ENCODE data around the gene PLEKHA6. TPM values are rescaled to one million over a fixed set of nuclear protein-coding genes. Genes with fewer than 3 reads are reported as not detected.

The PLEKHA6 gene
- total RNA-seq, 2 experiments from 2014 or later = 0.53 to 0.82 TPM

GRCh38 chr1:204224655-204225054 is 135.1 kb downstream of the PLEKHA6 start:
- Histone ChIP-seq H3K27me3 (ENCODE audit: control insufficient read depth in 1 of 2, insufficient read depth in 2 of 2, low read length in 2 of 2) (no peaks in the 10 kb centered on the region), H3K4me1 (ENCODE audit: insufficient read depth, low read length) (no peaks in the 10 kb centered on the region), H3K27ac (ENCODE audit: low read depth in 1 of 2, low read length in 2 of 2) (no peak overlapping the region), H3K4me3 (ENCODE audit: low read length) (no peak overlapping the region), H3K9me3 (ENCODE audit: control insufficient read depth in 1 of 2, insufficient read depth in 1 of 2, low read length in 2 of 2) (no peaks in the 10 kb centered on the region), H3K36me3 (ENCODE audit: insufficient read depth, low read length) (no peaks in the 10 kb centered on the region)
- ChIA-PET POLR2A (no interaction called here), CTCF (no interaction called here)
- TF ChIP-seq CTCF (IDR thresholded peaks at IDR 0.05) = no peak
- Mint-ChIP-seq H3K27ac (no peak overlapping the region), H3K9me3 (no peaks in the 10 kb centered on the region), H3K36me3 (ENCODE audit: low read depth) (no peaks in the 10 kb centered on the region), H3K4me3 (no peak overlapping the region), H3K4me1 (ENCODE audit: low read depth) (no peaks in the 10 kb centered on the region), H3K27me3 (no peaks in the 10 kb centered on the region)
- ATAC-seq (ENCODE audit: poor library complexity) (no peak), DNase-seq (no peak)
- intact Hi-C loops (cut with DNase I, micrococcal nuclease) = no loop called here

GRCh38 chr1:204223129-204223860 is 136.4 kb downstream of the PLEKHA6 start:
- no peaks in the 10 kb centered on the region for H3K27me3 Mint-ChIP-seq
- Histone ChIP-seq H3K4me1 (ENCODE audit: insufficient read depth, low read length) (peaks cover 3% of the 10 kb centered on the region), H3K4me3 (ENCODE audit: low read length) (no peak overlapping the region), H3K27ac (ENCODE audit: low read depth in 1 of 2, low read length in 2 of 2) (no peak overlapping the region), H3K27me3 (ENCODE audit: control insufficient read depth in 1 of 2, insufficient read depth in 2 of 2, low read length in 2 of 2) (no peaks in the 10 kb centered on the region), H3K36me3 (ENCODE audit: insufficient read depth, low read length) (no peaks in the 10 kb centered on the region), H3K9me3 (ENCODE audit: control insufficient read depth in 1 of 2, insufficient read depth in 1 of 2, low read length in 2 of 2) (no peaks in the 10 kb centered on the region)
- TF ChIP-seq CTCF (IDR thresholded peaks at IDR 0.05) = no peak
- intact Hi-C loops (cut with DNase I, micrococcal nuclease) = no loop called here
- H3K4me1 Mint-ChIP-seq (ENCODE audit: low read depth) = no peaks in the 10 kb centered on the region
- H3K9me3 Mint-ChIP-seq = no peaks in the 10 kb centered on the region
- CTCF ChIA-PET = no interaction called here
- POLR2A ChIA-PET = no interaction called here
- H3K27ac Mint-ChIP-seq = no peak overlapping the region
- no peak for ATAC-seq (ENCODE audit: poor library complexity)
- no peak overlapping the region for H3K4me3 Mint-ChIP-seq
- no peaks in the 10 kb centered on the region for H3K36me3 Mint-ChIP-seq (ENCODE audit: low read depth)
- no peak for DNase-seq

GRCh38 chr1:204222764-204223055 is 137.0 kb downstream of the PLEKHA6 start:
- Mint-ChIP-seq H3K4me3 (no peak overlapping the region), H3K27ac (no peak overlapping the region), H3K27me3 (no peaks in the 10 kb centered on the region), H3K4me1 (ENCODE audit: low read depth) (no peaks in the 10 kb centered on the region), H3K36me3 (ENCODE audit: low read depth) (no peaks in the 10 kb centered on the region), H3K9me3 (no peaks in the 10 kb centered on the region)
- TF ChIP-seq CTCF (IDR thresholded peaks at IDR 0.05) = no peak
- no peaks in the 10 kb centered on the region for H3K27me3 ChIP-seq (ENCODE audit: control insufficient read depth in 1 of 2, insufficient read depth in 2 of 2, low read length in 2 of 2)
- DNase-seq = no peak
- ChIA-PET CTCF (no interaction called here), POLR2A (no interaction called here)
- H3K36me3 ChIP-seq (ENCODE audit: insufficient read depth, low read length) = no peaks in the 10 kb centered on the region
- ATAC-seq (ENCODE audit: poor library complexity) = no peak
- no peak overlapping the region for H3K27ac ChIP-seq (ENCODE audit: low read depth in 1 of 2, low read length in 2 of 2)
- no peak overlapping the region for H3K4me3 ChIP-seq (ENCODE audit: low read length)
- H3K9me3 ChIP-seq (ENCODE audit: control insufficient read depth in 1 of 2, insufficient read depth in 1 of 2, low read length in 2 of 2) = no peaks in the 10 kb centered on the region
- peaks cover 3% of the 10 kb centered on the region for H3K4me1 ChIP-seq (ENCODE audit: insufficient read depth, low read length)
- intact Hi-C loops (cut with DNase I, micrococcal nuclease) = no loop called here

Measured in CD4-positive, alpha-beta T cell (primary cell).